AG09309 (cell line): ENCODE data around the gene CYB561D1.

ENCODE experiments used
- DNase-seq: peaks from one replicate; pipeline ENCODE4 v3.0.0-alpha.2; 2010; ENCODE audit warnings: low read depth
- H3K4me3 ChIP-seq: 2 replicates; pipeline ENCODE4 v1.5.1; 2011; ENCODE audit warnings: mild to moderate bottlenecking, low read depth, low read length, moderate library complexity; ENCODE audit not compliant: control insufficient read depth
- CTCF ChIP-seq: IDR thresholded peaks from 2 replicates; pipeline ENCODE4 v1.5.1; 2011; ENCODE audit warnings: mild to moderate bottlenecking, low read depth, low read length, inconsistent platforms; ENCODE audit not compliant: insufficient read depth, control insufficient read depth; ENCODE audit errors: missing control alignments

Gene CYB561D1

GRCh38 chr1:109481646-109482045 is 12.2 kb upstream of the CYB561D1 start:
- no peak for TF ChIP-seq CTCF
- DNase-seq: no peak
- no peak overlapping the region for H3K4me3 ChIP-seq

GRCh38 chr1:109482242-109482641 is 11.7 kb upstream of the CYB561D1 start:
- TF ChIP-seq CTCF: no peak
- no peak overlapping the region for H3K4me3 ChIP-seq
- DNase-seq: no peak

- DNase-seq: no peak
- peak overlapping the region; percentile 65 for H3K4me3 ChIP-seq
- no peak for TF ChIP-seq CTCF
These were observed 10.9 kb upstream of the CYB561D1 start for GRCh38 chr1:109482791-109483671.

GRCh38 chr1:109483672-109484518 is 10.0 kb upstream of the CYB561D1 start, which contains the start of gene ATXN7L2:
Gene ATXN7L2 (plus strand): TSS chr1:109483905. CDS start chr1:109483954, 49 bp downstream.
- peak; percentile 57 for DNase-seq
- no peak for TF ChIP-seq CTCF
- peak within 1 kb of the TSS; percentile 85 for H3K4me3 ChIP-seq

- no peak for DNase-seq
- TF ChIP-seq CTCF: no peak
- H3K4me3 ChIP-seq: peak overlapping the region; percentile 85
These were observed 9.3 kb upstream of the CYB561D1 start for GRCh38 chr1:109484519-109484975.

GRCh38 chr1:109485001-109485400 is 8.9 kb upstream of the CYB561D1 start:
- peak overlapping the region; percentile 85; the same call in 1 of the 2 replicates for H3K4me3 ChIP-seq
- TF ChIP-seq CTCF: no peak
- no peak for DNase-seq
